Activated B cell treated with CpG ODN at 0.5 μM for 24 hours (primary cell): ENCODE measurements around the gene IPO9. TPM values are rescaled to one million over a fixed set of nuclear protein-coding genes. Genes with fewer than 3 reads are reported as not detected.

Source experiments
- ATAC-seq: fragments of 200-7000 bp; cut with Tn5 transposase; one replicate; pipeline ENCODE4 v1.10.0; 2021; ENCODE audit warnings: low read depth, mild to moderate bottlenecking, moderate library complexity
- CTCF ChIA-PET: fragments of 350-600 bp; sonication (Branson Sonifier 250); formaldehyde crosslinking; loops from one replicate; lab custom pipeline; 2021; ENCODE audit warnings: antibody characterized with exemption; lab: Charles Lee
- POLR2A ChIA-PET: fragments of 350-600 bp; sonication (Branson Sonifier 250); formaldehyde crosslinking; loops from one replicate; lab custom pipeline; 2021; ENCODE audit warnings: antibody characterized with exemption; lab: Charles Lee
- DNase-seq: peaks from one replicate; pipeline ENCODE4 v3.0.0; 2022
- H3K27ac Mint-ChIP-seq: one replicate; pipeline ENCODE4 v1.8.0; 2020; ENCODE audit warnings: mixed read lengths
- H3K27me3 Mint-ChIP-seq: one replicate; pipeline ENCODE4 v1.8.0; 2021; ENCODE audit warnings: mixed read lengths
- H3K36me3 Mint-ChIP-seq: one replicate; pipeline ENCODE4 v1.8.0; 2021; ENCODE audit warnings: low read depth, mixed read lengths
- H3K4me1 Mint-ChIP-seq: one replicate; pipeline ENCODE4 v1.8.0; 2021; ENCODE audit warnings: mixed read lengths
- H3K4me3 Mint-ChIP-seq: one replicate; pipeline ENCODE4 v1.8.0; 2020; ENCODE audit warnings: mild to moderate bottlenecking, mixed read lengths
- H3K9me3 Mint-ChIP-seq: one replicate; pipeline ENCODE4 v1.8.0; 2020; ENCODE audit warnings: mixed read lengths
- CTCF ChIP-seq: fragments of 200-600 bp; IDR thresholded peaks from one replicate; pipeline ENCODE4 v1.8.0; 2022; ENCODE audit warnings: antibody characterized with exemption, mild to moderate bottlenecking
- intact Hi-C: fragments of 100-400 bp; cut with micrococcal nuclease; formaldehyde crosslinking; loops from one replicate; pipeline ENCODE4 v1.15.1; 2024
- total RNA-seq: library from RNA; stranded (reverse); gene quantifications from 2 replicates; pipeline ENCODE4 v1.2.3, GENCODE V29; 2022

IPO9 gene
- total RNA-seq, 1 donor from 2014 or later: 48.2 TPM

- ChIA-PET CTCF (interaction anchor here (1.4 to 12.6 kb wide), 2 partner anchors 79 to 228 kb away, joined by 4 to 189 read pairs; no protein-coding TSS in a partner anchor), POLR2A (no interaction called here)
- no peak overlapping the region for H3K27ac Mint-ChIP-seq
- no peak overlapping the region for H3K4me3 Mint-ChIP-seq
- intact Hi-C loops: no loop called here
- no peak for ATAC-seq
- TF ChIP-seq CTCF: no peak
- no peak for DNase-seq
- no peaks in the 10 kb centered on the region for H3K9me3 Mint-ChIP-seq
- H3K4me1 Mint-ChIP-seq: peaks cover 3% of the 10 kb centered on the region
- H3K36me3 Mint-ChIP-seq: no peaks in the 10 kb centered on the region
- no peaks in the 10 kb centered on the region for H3K27me3 Mint-ChIP-seq
Measured at GRCh38 chr1:201789245-201789644, 39.7 kb upstream of the IPO9 start.

- ChIA-PET CTCF (interaction anchor here (0.9 to 12.6 kb wide), 5 partner anchors 17 to 259 kb away, joined by 3 to 189 read pairs (median 3); no protein-coding TSS in a partner anchor), POLR2A (no interaction called here)
- no peak for TF ChIP-seq CTCF
- H3K4me1 Mint-ChIP-seq: peaks cover 3% of the 10 kb centered on the region
- no peaks in the 10 kb centered on the region for H3K9me3 Mint-ChIP-seq
- DNase-seq: no peak
- no peak for ATAC-seq
- no peak overlapping the region for H3K27ac Mint-ChIP-seq
- H3K4me3 Mint-ChIP-seq: no peak overlapping the region
- intact Hi-C loops: no loop called here
- no peaks in the 10 kb centered on the region for H3K27me3 Mint-ChIP-seq
- no peaks in the 10 kb centered on the region for H3K36me3 Mint-ChIP-seq
Measured at GRCh38 chr1:201790261-201790660, 38.7 kb upstream of the IPO9 start.

- CTCF ChIA-PET: interaction anchor here (0.7 to 12.6 kb wide), 5 partner anchors 16 to 260 kb away, joined by 3 to 189 read pairs (median 7); no protein-coding TSS in a partner anchor
- no peak overlapping the region for H3K4me3 Mint-ChIP-seq
- no peak overlapping the region for H3K27ac Mint-ChIP-seq
- no peaks in the 10 kb centered on the region for H3K27me3 Mint-ChIP-seq
- no peaks in the 10 kb centered on the region for H3K36me3 Mint-ChIP-seq
- intact Hi-C loops: no loop called here
- DNase-seq: no peak
- H3K4me1 Mint-ChIP-seq: peaks cover 3% of the 10 kb centered on the region
- TF ChIP-seq CTCF: no peak
- POLR2A ChIA-PET: no interaction called here
- no peaks in the 10 kb centered on the region for H3K9me3 Mint-ChIP-seq
- ATAC-seq: no peak
Measured at GRCh38 chr1:201791051-201791778, 37.7 kb upstream of the IPO9 start.

- ChIA-PET POLR2A (no interaction called here), CTCF (interaction anchor here (1.4 to 12.6 kb wide), 4 partner anchors 15 to 261 kb away, joined by 3 to 189 read pairs (median 49); no protein-coding TSS in a partner anchor)
- Mint-ChIP-seq H3K4me3 (no peak overlapping the region), H3K4me1 (peaks cover 3% of the 10 kb centered on the region), H3K36me3 (no peaks in the 10 kb centered on the region), H3K27ac (no peak overlapping the region), H3K9me3 (no peaks in the 10 kb centered on the region), H3K27me3 (no peaks in the 10 kb centered on the region)
- ATAC-seq: no peak
- intact Hi-C loops: no loop called here
- TF ChIP-seq CTCF: no peak
- DNase-seq: no peak
Measured at GRCh38 chr1:201791779-201792173, 37.2 kb upstream of the IPO9 start.
